HuH-7.5 (cell line): ENCODE data around the gene CD200R1L.
A peak's percentile ranks its signal among the peaks of the same experiment; 100 is the strongest.
"Not testable (repeated sequence)": the region's sequence is repeated elsewhere in the genome, so short reads cannot be mapped to it uniquely, and the experiment has no call there.

Experiments
- DNase-seq: peaks from one replicate; pipeline ENCODE4 v3.0.0; 2011; ENCODE audit warnings: low spot score

CD200R1L gene, protein sequence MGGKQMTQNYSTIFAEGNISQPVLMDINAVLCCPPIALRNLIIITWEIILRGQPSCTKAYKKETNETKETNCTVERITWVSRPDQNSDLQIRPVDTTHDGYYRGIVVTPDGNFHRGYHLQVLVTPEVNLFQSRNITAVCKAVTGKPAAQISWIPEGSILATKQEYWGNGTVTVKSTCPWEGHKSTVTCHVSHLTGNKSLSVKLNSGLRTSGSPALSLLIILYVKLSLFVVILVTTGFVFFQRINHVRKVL

GRCh38 chr3:112846764-112847163 is at the start of gene CD200R1L:
Gene CD200R1L, minus strand, starts transcription at chr3:112846864. Its CDS starts 17,497 bp downstream, at chr3:112829367.
- DNase-seq = no peak

- no peak for DNase-seq
Observed at GRCh38 chr3:112894258-112894657, 47.6 kb upstream of the CD200R1L start.

DNA sequence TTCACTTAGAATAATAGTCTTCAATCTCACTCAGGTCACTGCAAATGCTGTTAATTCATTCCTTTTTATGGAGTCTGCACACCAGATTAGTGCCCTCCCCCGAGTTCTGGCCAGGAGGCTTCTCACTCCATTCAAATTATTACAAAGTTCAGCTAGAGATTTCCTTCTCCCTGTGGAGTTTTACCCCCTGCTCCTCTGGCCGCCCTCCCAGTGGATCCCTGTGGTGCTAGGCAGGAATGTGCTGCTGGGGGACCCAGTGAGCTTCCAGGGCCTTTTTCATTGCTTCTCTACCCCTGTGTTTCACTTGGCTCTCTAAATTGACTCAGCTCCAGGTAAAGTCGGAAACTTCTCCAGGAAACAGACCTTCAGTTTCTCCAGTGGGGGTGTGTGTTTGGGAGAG is 42.7 kb upstream of the CD200R1L start:
- DNase-seq = no peak

DNA sequence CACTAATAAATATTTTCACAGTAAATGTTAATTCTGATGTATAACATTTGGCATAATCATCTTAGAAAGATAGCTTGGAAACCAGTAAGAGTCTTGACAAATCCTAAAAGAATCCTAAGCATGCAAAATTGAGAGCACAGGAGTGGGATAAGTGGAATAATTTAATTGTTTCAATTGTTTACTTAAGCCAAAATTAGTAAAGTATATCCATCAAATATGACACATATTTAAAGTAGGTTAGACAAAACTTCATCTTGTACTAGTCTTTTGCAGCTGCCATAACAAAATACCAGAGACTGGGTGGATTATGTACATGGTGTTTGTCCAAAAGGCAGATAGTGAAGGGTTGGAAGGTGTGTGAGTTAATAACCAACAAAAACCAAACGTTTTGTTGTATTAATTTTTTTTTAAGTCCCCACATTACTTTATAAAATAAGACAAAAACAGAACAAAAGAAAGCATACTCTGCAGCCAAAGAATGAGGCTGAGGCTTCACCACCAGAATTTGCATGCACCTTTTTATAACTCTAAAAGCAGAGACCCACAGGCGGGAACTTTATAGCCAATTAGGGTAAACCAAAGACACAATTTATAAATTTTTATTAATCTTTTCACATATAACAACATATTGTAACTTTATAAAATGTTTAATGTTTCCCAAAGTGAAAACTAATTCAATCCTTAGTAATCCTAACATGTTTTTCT is 41.9 kb upstream of the CD200R1L start:
- DNase-seq = no peak

DNA sequence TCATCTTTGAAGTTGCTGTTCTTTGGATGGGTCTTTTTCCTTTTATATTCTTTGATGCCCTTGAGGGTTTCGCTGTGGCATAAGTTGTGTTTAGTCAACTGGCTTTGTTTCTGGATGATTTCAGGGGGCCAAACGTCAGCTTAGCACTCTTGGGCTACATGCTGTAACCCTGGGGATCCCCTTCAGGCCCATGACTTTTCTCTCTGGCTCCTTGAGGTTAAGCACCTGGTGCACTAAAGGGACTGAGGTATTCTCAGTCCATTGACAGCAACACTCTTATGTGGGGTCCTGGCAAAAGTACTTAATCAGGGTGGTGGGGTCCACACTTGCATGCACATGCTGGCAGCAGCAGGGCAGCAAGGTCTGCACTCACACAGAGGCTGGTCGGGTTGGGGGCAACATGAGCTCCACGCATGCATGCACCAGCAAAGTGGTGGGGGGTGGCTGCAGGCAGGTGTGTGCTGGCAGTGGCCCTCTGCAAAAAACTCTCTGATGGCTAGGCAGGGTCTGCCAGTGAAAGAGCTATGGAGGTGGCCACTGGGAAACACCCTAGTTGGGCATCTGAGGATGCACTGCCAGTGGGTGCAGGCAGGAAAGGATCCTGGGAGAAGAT is 38.1 kb upstream of the CD200R1L start:
- DNase-seq = no peak

GRCh38 chr3:112881891-112882290 is 35.2 kb upstream of the CD200R1L start:
- DNase-seq = no peak

DNA sequence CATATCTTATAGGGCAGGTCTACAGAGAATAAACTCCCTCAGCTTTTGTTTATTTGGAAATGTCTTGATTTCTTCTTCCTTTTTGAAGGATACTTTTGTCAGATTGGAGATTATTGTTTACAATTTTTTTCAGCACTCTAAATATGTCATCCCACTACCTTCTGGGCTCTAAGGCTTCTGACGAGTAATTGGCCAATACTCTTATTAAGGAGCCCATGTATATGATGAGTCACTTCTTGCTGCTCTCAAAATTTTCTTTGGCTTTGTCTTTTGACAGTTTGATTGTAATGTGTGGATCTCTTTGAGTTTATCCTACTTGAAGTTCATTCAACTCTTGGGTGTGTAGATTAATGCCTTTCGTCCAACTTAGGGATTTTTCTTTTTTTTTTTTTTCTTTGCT is 28.9 kb upstream of the CD200R1L start:
- DNase-seq = no peak

- no peak for DNase-seq
Observed at GRCh38 chr3:112874725-112875124, 28.1 kb upstream of the CD200R1L start.

- DNase-seq = no peak
Observed at GRCh38 chr3:112873632-112874031, 27.0 kb upstream of the CD200R1L start.

DNA sequence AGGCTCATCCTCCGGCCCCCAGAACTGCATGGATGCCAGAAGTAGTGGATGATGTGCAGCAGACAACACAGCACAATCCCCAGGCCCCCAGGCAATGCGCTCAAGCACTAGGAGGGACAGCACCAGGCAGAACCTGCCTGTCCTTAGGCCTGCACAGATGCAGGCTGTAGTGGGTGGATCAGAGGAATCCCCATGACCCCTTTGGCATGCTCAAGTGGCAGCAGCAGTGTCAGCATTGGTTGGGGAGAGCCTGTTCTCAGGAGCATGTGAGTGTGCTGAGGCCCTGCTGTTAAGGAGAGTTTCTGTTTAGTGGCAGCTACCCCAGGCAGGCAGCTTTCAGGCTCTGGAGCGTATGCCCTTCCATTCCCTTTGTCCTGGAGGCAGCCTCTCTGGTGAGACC is 25.1 kb upstream of the CD200R1L start:
- no peak for DNase-seq

GRCh38 chr3:112865757-112866156 is 19.1 kb upstream of the CD200R1L start:
- DNase-seq = no peak

- DNase-seq = no peak
Observed at GRCh38 chr3:112860898-112861297, 14.2 kb upstream of the CD200R1L start.

DNA sequence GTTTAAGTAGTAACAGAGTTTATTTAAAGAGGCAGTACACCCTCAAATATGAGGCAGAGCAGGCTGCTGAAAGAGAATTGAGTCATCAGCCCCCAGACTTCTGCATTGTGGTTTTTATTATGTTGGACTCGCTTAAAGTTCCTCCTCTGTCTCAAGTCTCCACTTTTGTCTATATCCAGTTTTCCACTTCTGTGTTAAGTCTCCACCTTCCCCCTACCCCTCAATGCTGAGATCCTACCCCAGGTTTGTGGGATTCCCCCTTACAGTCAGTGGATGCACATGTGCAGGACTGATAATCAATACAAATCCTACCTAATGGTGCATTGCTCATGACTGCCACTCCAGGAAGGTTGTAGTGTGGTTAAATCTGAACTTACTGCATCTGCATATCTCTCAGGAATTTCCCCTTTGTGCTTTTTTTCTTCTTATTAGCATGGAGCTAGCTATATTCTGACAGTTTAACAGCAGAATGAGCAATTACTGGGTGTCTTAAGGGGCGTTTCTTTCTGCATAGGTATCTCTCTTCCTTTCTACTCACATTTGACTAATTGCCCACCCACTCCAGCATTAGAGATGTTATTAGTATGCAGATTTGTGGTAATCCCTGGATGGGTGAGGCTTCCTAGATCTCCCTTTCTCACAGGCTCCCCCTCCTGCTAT is 11.9 kb upstream of the CD200R1L start:
- no peak for DNase-seq

DNA sequence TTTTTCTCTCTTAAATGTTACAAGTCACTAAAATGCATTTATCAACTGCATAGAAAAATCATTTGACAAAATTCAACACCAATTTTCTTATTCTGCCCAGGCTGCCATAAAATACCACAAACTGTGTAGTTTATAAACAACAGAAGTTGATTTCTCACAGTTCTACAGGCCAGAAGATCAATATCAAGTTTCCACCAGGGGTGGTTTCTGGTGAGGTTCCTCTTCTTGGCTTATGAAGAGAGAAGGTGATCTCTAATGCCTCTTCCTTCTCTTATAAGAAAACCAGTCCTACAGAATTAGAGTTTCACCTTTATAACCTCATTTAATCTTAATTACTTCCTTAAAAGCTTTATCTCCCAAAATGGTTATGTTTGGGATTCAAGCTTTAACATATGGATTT is 10.9 kb upstream of the CD200R1L start:
- no peak for DNase-seq

DNA sequence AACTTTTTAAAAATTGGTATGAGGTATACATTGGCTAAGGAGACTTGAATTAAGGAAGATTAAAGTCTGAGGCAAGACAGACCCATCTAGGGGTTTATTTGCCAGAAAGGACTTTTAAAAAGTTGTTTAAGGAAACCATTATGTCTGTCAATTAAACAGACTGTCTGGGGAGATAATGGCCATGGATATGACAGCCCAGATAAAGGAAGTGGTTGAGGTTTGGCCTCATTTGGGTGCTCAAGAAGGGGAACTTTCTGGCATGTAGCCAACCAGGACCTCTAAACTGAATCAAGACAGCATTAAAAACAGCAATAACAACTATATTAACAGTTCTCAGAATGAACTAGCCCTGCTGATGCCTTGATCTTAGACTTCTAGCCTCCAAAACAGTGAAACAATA is 9.9 kb upstream of the CD200R1L start:
- DNase-seq = no peak

GRCh38 chr3:112855883-112856282 is 9.2 kb upstream of the CD200R1L start:
- DNase-seq = no peak

DNA sequence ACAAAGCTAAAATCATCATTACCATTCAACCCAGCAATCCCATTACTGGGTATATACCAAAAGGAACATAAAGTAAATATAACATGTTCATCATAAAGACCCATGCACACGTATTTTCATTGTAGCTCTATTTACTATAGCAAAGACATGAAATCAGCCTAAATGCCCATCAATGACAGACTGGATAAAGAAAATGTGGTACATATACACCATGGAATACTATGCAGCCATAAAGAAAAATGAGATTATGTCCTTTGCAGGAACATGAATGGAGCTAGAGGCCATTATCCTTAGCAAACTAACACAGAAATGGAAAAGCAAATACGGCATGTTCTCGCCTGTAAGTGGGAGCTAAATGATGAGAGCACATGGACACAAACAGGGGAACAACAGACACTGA is 8.4 kb upstream of the CD200R1L start:
- DNase-seq = not testable (repeated sequence)

DNA sequence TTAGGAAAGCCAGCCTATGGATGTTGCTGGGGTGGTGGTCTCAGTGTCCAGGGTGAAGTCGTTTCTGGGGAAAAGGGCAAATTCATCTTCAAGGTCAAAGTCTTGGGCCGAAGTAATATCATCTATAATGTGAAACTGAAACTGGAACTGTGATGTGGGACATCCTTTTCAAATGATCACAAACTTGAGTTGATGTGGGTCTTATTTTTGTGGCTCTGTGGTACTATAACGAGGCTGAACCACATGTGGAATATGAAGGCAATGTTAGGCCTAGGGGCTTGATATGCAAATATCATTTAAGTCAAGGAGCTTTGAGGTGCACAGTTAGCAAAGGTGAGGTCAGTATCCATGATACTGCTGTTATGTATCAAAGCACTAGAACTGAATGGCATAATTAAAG is 1.5 kb upstream of the CD200R1L start:
- DNase-seq = no peak

GRCh38 chr3:112847692-112848091 is 1.0 kb upstream of the CD200R1L start:
- DNase-seq = no peak

GRCh38 chr3:112845772-112846171 is 892 bp downstream of the CD200R1L start:
- no peak for DNase-seq

DNA sequence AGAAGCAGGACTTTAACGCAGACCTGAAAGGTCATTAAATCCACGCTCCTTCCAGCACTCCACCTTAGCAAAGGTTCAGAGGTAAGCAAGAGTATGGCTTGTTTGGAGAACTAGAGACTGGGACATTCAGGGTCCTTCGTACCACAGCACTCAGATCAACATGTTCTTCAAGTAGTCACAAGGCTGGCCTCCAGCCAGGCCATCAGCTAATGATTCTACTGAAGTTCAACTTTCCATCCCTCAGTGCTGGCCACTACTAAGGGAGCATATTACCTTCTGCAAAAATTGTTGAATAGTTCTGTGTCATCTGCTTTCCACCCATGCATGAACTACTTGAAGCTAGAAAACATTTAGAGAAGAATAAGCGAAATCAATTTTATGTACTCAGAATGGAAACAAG is 17.6 kb downstream of the CD200R1L start:
- DNase-seq = no peak

DNA sequence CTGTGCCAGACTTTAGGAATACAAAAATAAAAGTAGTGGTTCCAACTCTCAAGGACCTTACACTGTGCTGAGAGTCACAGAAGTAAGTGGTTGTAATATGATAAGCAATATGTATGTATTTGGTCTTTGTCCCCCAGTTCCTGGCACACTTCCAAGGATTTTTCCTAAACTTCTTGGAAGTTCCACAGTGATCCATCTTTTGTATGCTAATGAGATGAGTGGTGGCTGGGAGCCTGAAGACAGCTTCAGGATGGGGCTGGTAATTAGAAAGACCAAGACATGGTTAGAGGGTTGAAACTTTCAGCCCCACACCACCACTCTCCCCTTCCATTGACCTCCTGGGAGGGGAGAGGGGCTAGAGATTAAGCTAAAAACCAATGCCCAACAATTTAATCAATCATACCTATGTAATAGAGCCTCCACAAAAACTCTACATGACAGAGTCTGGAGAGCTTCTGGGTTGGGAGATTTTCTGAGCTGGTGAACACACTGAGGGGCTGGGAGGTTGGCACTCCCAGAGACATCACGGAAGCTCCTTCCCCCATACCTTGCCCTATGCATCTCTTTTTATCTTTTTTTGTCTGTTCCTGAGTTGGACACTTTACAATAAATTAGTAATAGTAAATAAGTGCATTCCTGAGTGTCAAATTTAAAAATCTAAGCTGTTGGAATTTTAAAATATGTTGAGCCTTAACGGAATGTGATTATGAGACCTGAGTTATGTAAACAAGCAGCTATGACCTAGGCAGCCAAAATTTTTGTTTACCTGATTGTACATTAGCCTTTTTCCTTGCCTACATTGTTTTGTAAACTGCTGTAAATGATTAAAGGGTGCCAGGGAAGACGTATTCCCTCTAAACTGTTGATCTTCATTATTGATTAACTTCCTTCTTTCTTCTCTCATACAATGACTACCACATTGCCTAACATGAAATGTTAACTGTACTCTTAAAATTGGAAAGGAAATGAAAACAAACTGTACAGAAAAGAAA is 24.3 kb downstream of the CD200R1L start:
- DNase-seq = peak; percentile 22
